ENCODE data around the gene PPOX. TPM values are rescaled to one million over a fixed set of nuclear protein-coding genes. Genes with fewer than 3 reads are reported as not detected.

PPOX gene
- total RNA-seq, 1 donor from 2014 or later: 20.0 TPM

DNA sequence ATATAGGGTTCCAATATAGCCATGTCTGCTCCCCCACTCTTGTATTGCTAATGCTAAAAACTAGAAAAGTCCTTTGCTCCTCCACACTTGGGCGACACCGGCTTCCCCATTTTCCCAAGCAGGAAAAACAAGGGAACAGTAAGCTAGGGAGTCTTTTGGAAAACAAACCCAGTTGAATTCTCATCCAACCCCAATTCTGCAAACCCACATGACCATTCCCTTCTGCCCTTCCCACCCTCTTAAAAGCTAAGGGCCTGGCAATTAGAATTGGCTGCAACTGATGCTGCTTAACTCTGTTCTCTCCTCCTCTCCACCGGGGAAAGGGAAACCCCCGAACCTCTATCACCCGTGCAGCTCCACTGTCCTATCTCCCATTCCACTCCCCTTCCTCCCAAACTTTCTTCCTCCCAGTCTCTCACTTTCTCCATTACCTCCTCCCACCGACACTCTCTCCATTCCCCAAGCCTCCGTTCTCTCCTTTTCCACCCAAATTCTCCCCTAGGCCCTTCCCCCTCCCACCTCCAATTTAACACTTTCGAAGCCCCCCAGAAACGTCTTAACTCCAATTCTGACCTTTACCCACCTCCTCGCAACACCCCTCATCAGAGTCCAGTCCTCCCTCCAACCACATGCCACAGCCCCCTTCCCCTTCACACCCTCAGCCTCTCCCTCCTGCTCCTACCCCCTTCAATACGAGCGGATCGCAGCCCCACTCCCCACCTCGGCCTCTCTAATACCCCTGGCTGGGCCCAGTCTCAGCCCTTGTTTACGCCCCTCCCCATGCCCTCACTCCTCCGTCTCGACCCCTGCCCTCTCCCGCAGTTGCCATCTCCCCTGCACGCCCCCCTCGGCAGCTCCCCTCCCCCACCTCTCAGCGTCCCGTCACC is 34.5 kb upstream of the PPOX start:
- Histone ChIP-seq H3K27ac (ENCODE audit: low read depth, low read length) (peak overlapping the region; percentile 91), H2AFZ (ENCODE audit: low read depth, low read length) (peak overlapping the region; percentile 56), H3K9ac (ENCODE audit: low read length) (peak overlapping the region; percentile 94), H3K9me3 (ENCODE audit: insufficient read depth, low read depth, low read length) (no peaks in the 10 kb centered on the region), H3K36me3 (ENCODE audit: insufficient read depth, low read length) (peaks cover 23% of the 10 kb centered on the region), H3K4me3 (ENCODE audit: insufficient read depth, low read depth, low read length) (peak overlapping the region; percentile 93), H3K4me2 (ENCODE audit: low read length) (peak overlapping the region; percentile 100), H3K27me3 (ENCODE audit: insufficient read depth, low read length) (no peaks in the 10 kb centered on the region), H4K20me1 (ENCODE audit: insufficient read depth, low read length) (peaks cover 52% of the 10 kb centered on the region), H3K79me2 (ENCODE audit: insufficient read depth, low read length) (peaks cover 76% of the 10 kb centered on the region), H3K4me1 (ENCODE audit: insufficient read depth, low read length) (peaks cover 5% of the 10 kb centered on the region)
- Mint-ChIP-seq H3K9me3 (ENCODE audit: unreplicated experiment) (no peaks in the 10 kb centered on the region), H3K4me1 (ENCODE audit: low read depth, unreplicated experiment) (peaks cover 25% of the 10 kb centered on the region), H3K27ac (ENCODE audit: unreplicated experiment) (peak overlapping the region; percentile 77), H3K4me3 (ENCODE audit: unreplicated experiment) (no peak overlapping the region), H3K27me3 (ENCODE audit: low read depth, unreplicated experiment) (no peaks in the 10 kb centered on the region), H3K36me3 (ENCODE audit: low read depth, unreplicated experiment) (peaks cover 21% of the 10 kb centered on the region)
- no peak for FAIRE-seq
- TF ChIP-seq EZH2 (IDR thresholded peaks at IDR 0.05; ENCODE audit: insufficient read depth, low read length) (no peak), CTCF (IDR thresholded peaks at IDR 0.05; ENCODE audit: insufficient read depth, low read depth, low read length) (no peak)
- peak; percentile 25 for DNase-seq (ENCODE audit: low read depth)

GRCh38 chr1:161132410-161133219 is 33.6 kb upstream of the PPOX start, which contains the start of gene DEDD:
DEDD (minus strand) TSS chr1:161132667; CDS start chr1:161124462, 8,205 bp downstream.
- Histone ChIP-seq H3K36me3 (ENCODE audit: insufficient read depth, low read length) (peaks cover 16% of the 10 kb centered on the region), H2AFZ (ENCODE audit: low read depth, low read length) (peak within 1 kb of the TSS; percentile 88), H3K27ac (ENCODE audit: low read depth, low read length) (peak within 1 kb of the TSS; percentile 91), H3K4me3 (ENCODE audit: insufficient read depth, low read depth, low read length) (peak within 1 kb of the TSS; percentile 93), H3K9ac (ENCODE audit: low read length) (peak within 1 kb of the TSS; percentile 94), H3K9me3 (ENCODE audit: insufficient read depth, low read depth, low read length) (no peaks in the 10 kb centered on the region), H3K27me3 (ENCODE audit: insufficient read depth, low read length) (no peaks in the 10 kb centered on the region), H3K4me2 (ENCODE audit: low read length) (peak within 1 kb of the TSS; percentile 100), H3K79me2 (ENCODE audit: insufficient read depth, low read length) (peaks cover 67% of the 10 kb centered on the region), H3K4me1 (ENCODE audit: insufficient read depth, low read length) (peaks cover 5% of the 10 kb centered on the region), H4K20me1 (ENCODE audit: insufficient read depth, low read length) (peaks cover 44% of the 10 kb centered on the region)
- Mint-ChIP-seq H3K9me3 (ENCODE audit: unreplicated experiment) (no peaks in the 10 kb centered on the region), H3K27ac (ENCODE audit: unreplicated experiment) (peak within 1 kb of the TSS; percentile 77), H3K36me3 (ENCODE audit: low read depth, unreplicated experiment) (peaks cover 15% of the 10 kb centered on the region), H3K4me3 (ENCODE audit: unreplicated experiment) (no peak within 1 kb of the TSS), H3K27me3 (ENCODE audit: low read depth, unreplicated experiment) (no peaks in the 10 kb centered on the region), H3K4me1 (ENCODE audit: low read depth, unreplicated experiment) (peaks cover 19% of the 10 kb centered on the region)
- DNase-seq (ENCODE audit: low read depth) (peak; percentile 93), FAIRE-seq (no peak)
- TF ChIP-seq EZH2 (IDR thresholded peaks at IDR 0.05; ENCODE audit: insufficient read depth, low read length) (no peak), CTCF (IDR thresholded peaks at IDR 0.05; ENCODE audit: insufficient read depth, low read depth, low read length) (no peak)

Data from astrocyte (in vitro differentiated cells and primary cell).